Left ventricle myocardium inferior (tissue), 1 donor: ENCODE results near the gene CLMN. TPM values are rescaled to one million over a fixed set of nuclear protein-coding genes. Genes with fewer than 3 reads are reported as not detected.
A peak's percentile ranks its signal among the peaks of the same experiment; 100 is the strongest.

ENCODE experiments used
- DNase-seq: peaks from one replicate; pipeline ENCODE4 v3.0.0-alpha.2; 2020
- H3K27ac ChIP-seq: fragments of 200-600 bp; replicated peaks from 2 replicates; pipeline ENCODE4 v1.8.0; 2021
- H3K27me3 ChIP-seq: fragments of 200-600 bp; 2 replicates; pipeline ENCODE4 v1.8.0; 2021; ENCODE audit warnings: low read depth
- H3K36me3 ChIP-seq: fragments of 200-600 bp; 2 replicates; pipeline ENCODE4 v1.8.0; 2021
- H3K4me1 ChIP-seq: fragments of 200-600 bp; 2 replicates; pipeline ENCODE4 v1.8.0; 2021
- H3K4me3 ChIP-seq: fragments of 200-600 bp; 2 replicates; pipeline ENCODE4 v1.8.0; 2021; ENCODE audit warnings: mild to moderate bottlenecking, moderate library complexity
- H3K9me3 ChIP-seq: fragments of 200-600 bp; replicated peaks from 2 replicates; pipeline ENCODE4 v1.8.0; 2021
- intact Hi-C: fragments of 100-400 bp; cut with micrococcal nuclease; formaldehyde crosslinking; loops from one replicate; pipeline ENCODE4 v1.11.0; 2022
- total RNA-seq: library from RNA; stranded (reverse); fragmentation: NEBNext Ultra II Directional; extraction: Animal tissue kit (Norgen Biotek cat#: 25700); gene quantifications from one replicate; pipeline ENCODE4 v1.2.1, GENCODE V29; 2021
- TF ChIP-seq, protein P1 (sequence below): fragments of 200-600 bp; IDR thresholded peaks from 2 replicates; pipeline ENCODE4 v1.8.0; 2021; ENCODE audit warnings: antibody characterized with exemption, mild to moderate bottlenecking, borderline replicate concordance
- donor health status: DM: no; HTN: yes; CAD: no; lungs with severe emphysema.

Gene CLMN
- total RNA-seq, 1 donor from 2014 or later = 3.7 TPM

DNA sequence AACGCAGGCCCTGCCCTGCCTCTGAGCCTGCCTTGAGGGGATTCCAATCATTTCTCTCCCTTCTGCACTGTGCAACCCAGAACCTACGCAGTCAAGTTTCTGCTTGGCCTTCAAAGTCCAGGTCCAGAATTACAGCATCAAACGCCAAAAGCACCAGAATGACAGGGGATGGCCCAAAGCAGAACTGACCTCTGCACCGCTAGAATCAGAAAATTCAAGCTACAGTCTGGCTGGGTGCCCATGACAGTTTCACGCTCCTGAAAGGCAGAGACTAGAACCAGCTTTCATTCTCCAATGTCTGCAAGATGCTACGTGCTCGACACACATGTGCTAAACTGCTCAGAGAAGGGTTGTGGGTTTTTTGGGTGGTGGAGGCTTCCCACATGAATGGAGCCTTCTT is 4.1 kb downstream of the CLMN start:
- no peak for DNase-seq
- intact Hi-C loops = no loop called here

DNA sequence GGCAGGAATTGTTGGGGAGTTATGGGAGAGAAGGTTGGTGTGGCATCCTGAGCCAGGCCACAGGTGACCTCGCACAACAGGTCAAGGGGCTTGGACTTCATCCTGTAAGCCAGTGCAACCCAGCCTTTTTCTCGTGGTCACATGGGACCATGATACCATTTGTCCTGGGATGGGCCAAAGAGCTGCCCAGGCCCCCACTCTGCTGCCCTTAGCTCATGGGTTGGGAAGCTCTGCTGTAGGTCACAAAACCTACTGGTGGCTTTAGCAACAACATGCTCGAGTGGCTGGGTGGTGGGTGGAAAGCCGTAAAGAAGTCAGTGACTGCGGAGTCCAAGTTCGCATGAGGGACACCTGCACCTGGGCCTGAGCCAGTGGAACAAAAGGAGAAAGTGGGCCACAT is 4.6 kb downstream of the CLMN start:
- Histone ChIP-seq H3K4me1 (peaks cover 74% of the 10 kb centered on the region), H3K27me3 (peaks cover 4% of the 10 kb centered on the region), H3K36me3 (no peaks in the 10 kb centered on the region), H3K4me3 (no peak overlapping the region), H3K9me3 (no peaks in the 10 kb centered on the region), H3K27ac (peak overlapping the region; percentile 59)
- intact Hi-C loops = no loop called here
- DNase-seq = no peak
- TF ChIP-seq, protein P1, sequence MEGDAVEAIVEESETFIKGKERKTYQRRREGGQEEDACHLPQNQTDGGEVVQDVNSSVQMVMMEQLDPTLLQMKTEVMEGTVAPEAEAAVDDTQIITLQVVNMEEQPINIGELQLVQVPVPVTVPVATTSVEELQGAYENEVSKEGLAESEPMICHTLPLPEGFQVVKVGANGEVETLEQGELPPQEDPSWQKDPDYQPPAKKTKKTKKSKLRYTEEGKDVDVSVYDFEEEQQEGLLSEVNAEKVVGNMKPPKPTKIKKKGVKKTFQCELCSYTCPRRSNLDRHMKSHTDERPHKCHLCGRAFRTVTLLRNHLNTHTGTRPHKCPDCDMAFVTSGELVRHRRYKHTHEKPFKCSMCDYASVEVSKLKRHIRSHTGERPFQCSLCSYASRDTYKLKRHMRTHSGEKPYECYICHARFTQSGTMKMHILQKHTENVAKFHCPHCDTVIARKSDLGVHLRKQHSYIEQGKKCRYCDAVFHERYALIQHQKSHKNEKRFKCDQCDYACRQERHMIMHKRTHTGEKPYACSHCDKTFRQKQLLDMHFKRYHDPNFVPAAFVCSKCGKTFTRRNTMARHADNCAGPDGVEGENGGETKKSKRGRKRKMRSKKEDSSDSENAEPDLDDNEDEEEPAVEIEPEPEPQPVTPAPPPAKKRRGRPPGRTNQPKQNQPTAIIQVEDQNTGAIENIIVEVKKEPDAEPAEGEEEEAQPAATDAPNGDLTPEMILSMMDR = no peak

More for the DNA sequence above, 4.1 kb downstream of the CLMN start:
- peaks cover 4% of the 10 kb centered on the region for H3K27me3 ChIP-seq
- H3K9me3 ChIP-seq = no peaks in the 10 kb centered on the region
- peak overlapping the region; percentile 59 for H3K27ac ChIP-seq
- TF ChIP-seq, protein P1 = no peak
- H3K36me3 ChIP-seq = no peaks in the 10 kb centered on the region
- H3K4me3 ChIP-seq = no peak overlapping the region
- H3K4me1 ChIP-seq = peaks cover 75% of the 10 kb centered on the region

DNA sequence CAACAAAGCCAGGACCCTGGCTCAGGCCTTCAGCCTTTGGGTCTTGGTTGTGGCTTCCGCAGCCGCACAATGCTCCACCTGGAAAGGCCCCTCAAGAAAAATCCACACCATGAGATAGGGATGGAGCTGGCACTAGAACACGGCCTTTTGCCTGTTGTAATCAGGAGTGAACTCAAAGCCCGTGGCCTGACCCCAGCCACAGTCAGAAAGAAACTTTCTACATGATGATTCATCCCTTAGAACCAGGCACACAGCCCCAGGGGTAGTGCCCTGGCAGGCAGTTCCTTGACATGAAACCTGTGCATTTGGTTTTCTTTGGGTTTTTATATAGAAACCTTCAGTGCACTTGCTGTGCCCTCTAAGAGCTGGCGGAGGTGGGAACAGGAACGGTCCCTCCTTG is 5.1 kb downstream of the CLMN start:
- Histone ChIP-seq H3K27ac (peak overlapping the region; percentile 59), H3K4me1 (peaks cover 78% of the 10 kb centered on the region), H3K36me3 (no peaks in the 10 kb centered on the region), H3K4me3 (no peak overlapping the region), H3K27me3 (peaks cover 4% of the 10 kb centered on the region), H3K9me3 (no peaks in the 10 kb centered on the region)
- intact Hi-C loops = no loop called here
- TF ChIP-seq, protein P1 = no peak
- no peak for DNase-seq

DNA sequence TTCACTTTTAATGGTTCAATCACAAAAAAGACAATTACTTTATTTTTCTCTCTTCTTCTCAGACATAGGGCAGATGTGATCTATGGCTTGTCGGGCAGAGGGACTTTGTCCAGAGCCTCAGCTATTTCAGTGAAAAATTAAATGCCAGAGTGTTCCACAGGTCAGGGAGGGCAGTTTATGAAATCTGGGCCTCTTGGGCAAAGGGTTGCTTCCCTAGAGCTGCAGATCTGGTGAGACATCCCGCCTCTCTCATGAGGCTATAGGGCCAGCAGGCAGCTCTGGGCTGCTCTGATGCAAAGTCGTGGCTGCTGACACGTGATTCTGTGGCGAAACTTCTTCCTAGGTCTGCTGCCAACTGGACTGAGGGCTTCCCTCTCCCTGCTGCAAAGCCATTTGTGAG is 6.0 kb downstream of the CLMN start:
- no peak overlapping the region for H3K4me3 ChIP-seq
- H3K9me3 ChIP-seq = no peaks in the 10 kb centered on the region
- peaks cover 4% of the 10 kb centered on the region for H3K27me3 ChIP-seq
- peak overlapping the region; percentile 59 for H3K27ac ChIP-seq
- intact Hi-C loops = no loop called here
- no peaks in the 10 kb centered on the region for H3K36me3 ChIP-seq
- DNase-seq = peak; percentile 60
- TF ChIP-seq, protein P1 = no peak
- peaks cover 78% of the 10 kb centered on the region for H3K4me1 ChIP-seq

DNA sequence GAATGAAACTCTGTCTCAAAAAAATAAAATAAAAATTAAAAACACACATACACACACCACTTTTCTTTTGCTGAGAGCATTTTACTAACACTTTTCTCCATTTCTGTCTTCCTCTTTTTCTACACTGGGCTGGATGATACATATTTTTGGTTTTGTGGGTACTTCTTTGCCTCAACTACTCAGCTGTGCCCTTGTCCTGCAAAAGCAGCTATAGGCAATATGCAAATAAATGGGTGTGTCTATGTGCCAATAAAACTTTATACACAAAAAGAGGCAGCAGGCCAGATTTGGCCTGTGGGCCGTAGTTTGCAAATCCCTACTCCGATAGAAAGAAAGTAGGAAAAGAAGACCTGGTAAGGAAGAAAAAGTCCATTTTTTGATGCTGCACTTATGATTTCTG is 6.5 kb downstream of the CLMN start:
- Histone ChIP-seq H3K4me3 (no peak overlapping the region), H3K9me3 (no peaks in the 10 kb centered on the region), H3K36me3 (no peaks in the 10 kb centered on the region), H3K27me3 (no peaks in the 10 kb centered on the region), H3K4me1 (peaks cover 78% of the 10 kb centered on the region), H3K27ac (peak overlapping the region; percentile 59)
- TF ChIP-seq, protein P1 = no peak
- no peak for DNase-seq
- intact Hi-C loops = no loop called here

DNA sequence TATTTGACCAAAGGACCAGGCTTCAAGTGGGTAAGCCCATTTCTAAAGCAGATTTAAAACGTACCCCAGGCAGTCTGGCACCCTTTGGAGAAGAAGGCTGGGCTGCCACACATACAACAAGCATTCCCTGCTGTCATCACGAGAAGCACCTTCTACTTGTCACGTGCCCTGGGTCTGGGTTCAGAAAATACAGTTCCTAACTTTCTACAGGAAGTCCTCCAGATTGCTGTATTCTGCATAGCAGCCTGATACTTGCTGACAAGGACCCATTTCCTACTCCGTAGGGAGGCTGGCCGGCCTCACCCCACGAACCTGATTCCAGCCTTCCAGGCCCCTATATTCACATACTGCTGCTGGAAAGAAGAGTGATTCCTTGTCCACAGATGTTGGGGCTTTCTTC is 7.4 kb downstream of the CLMN start:
- Histone ChIP-seq H3K9me3 (no peaks in the 10 kb centered on the region), H3K27me3 (no peaks in the 10 kb centered on the region), H3K4me1 (peaks cover 87% of the 10 kb centered on the region), H3K36me3 (no peaks in the 10 kb centered on the region), H3K4me3 (no peak overlapping the region), H3K27ac (peak overlapping the region; percentile 59)
- intact Hi-C loops = no loop called here
- DNase-seq = no peak
- TF ChIP-seq, protein P1 = no peak
